H9 (cell line): Measurements from ENCODE around the gene ZNF775. TPM values are rescaled to one million over a fixed set of nuclear protein-coding genes. Genes with fewer than 3 reads are reported as not detected.

ENCODE experiments used
- DNase-seq: peaks from one replicate; pipeline ENCODE4 v3.0.0-alpha.2; 2017
- H2AFZ ChIP-seq: one replicate; pipeline ENCODE4 v1.6.1; 2013; ENCODE audit warnings: mild to moderate bottlenecking, low read length, control low read depth, moderate library complexity
- H2AK5ac ChIP-seq: 2 replicates; pipeline ENCODE4 v1.6.1; 2013; ENCODE audit warnings: low read length, control low read depth, mixed read lengths; ENCODE audit not compliant: insufficient read length
- H2BK120ac ChIP-seq: one replicate; pipeline ENCODE4 v1.6.1; 2013; ENCODE audit warnings: low read depth, mild to moderate bottlenecking, low read length, control low read depth, inconsistent platforms; ENCODE audit not compliant: poor library complexity, severe bottlenecking
- H2BK12ac ChIP-seq: 2 replicates; pipeline ENCODE4 v1.6.1; 2013; ENCODE audit warnings: low read length, control low read depth, mixed read lengths, low read depth; ENCODE audit not compliant: insufficient read length
- H2BK15ac ChIP-seq: 2 replicates; pipeline ENCODE4 v1.6.1; 2013; ENCODE audit warnings: low read depth, low read length, control low read depth
- H2BK20ac ChIP-seq: one replicate; pipeline ENCODE4 v1.6.1; 2013; ENCODE audit warnings: low read depth, mild to moderate bottlenecking, low read length, control low read depth, inconsistent platforms; ENCODE audit not compliant: poor library complexity, severe bottlenecking
- H2BK5ac ChIP-seq: 2 replicates; pipeline ENCODE4 v1.6.1; 2013; ENCODE audit warnings: low read length, control low read depth, mixed read lengths; ENCODE audit not compliant: insufficient read length
- H3K14ac ChIP-seq: 2 replicates; pipeline ENCODE4 v1.6.1; 2013; ENCODE audit warnings: low read length, control low read depth; ENCODE audit not compliant: insufficient read depth
- H3K18ac ChIP-seq: 2 replicates; pipeline ENCODE4 v1.6.1; 2013; ENCODE audit warnings: low read depth, mild to moderate bottlenecking, mixed read lengths, low read length, control low read depth; ENCODE audit not compliant: insufficient read length
- H3K23ac ChIP-seq: 2 replicates; pipeline ENCODE4 v1.6.1; 2013; ENCODE audit warnings: low read length, control low read depth, mixed read lengths, low read depth; ENCODE audit not compliant: insufficient read length
- H3K23me2 ChIP-seq: 2 replicates; pipeline ENCODE4 v1.6.1; 2013; ENCODE audit warnings: low read depth, mild to moderate bottlenecking, mixed read lengths, low read length, control low read depth; ENCODE audit not compliant: insufficient read length, poor library complexity, severe bottlenecking
- H3K27ac ChIP-seq: 2 replicates; pipeline ENCODE4 v1.5.1; 2013; ENCODE audit warnings: low read length, control low read depth, mixed read lengths, low read depth; ENCODE audit not compliant: insufficient read length
- H3K27me3 ChIP-seq: 2 replicates; pipeline ENCODE4 v1.6.1; 2013; ENCODE audit warnings: low read length, control low read depth, inconsistent platforms; ENCODE audit not compliant: insufficient read depth
- H3K4ac ChIP-seq: 2 replicates; pipeline ENCODE4 v1.6.1; 2013; ENCODE audit warnings: low read depth, mild to moderate bottlenecking, control low read depth, inconsistent platforms, low read length, moderate library complexity
- H3K4me1 ChIP-seq: 2 replicates; pipeline ENCODE4 v1.6.1; 2013; ENCODE audit warnings: low read length, control low read depth, inconsistent platforms; ENCODE audit not compliant: insufficient read depth
- H3K4me2 ChIP-seq: 2 replicates; pipeline ENCODE4 v1.6.1; 2013; ENCODE audit warnings: low read length, control low read depth, mixed read lengths; ENCODE audit not compliant: insufficient read length, insufficient read depth
- H3K56ac ChIP-seq: 2 replicates; pipeline ENCODE4 v1.6.1; 2013; ENCODE audit warnings: low read depth, mild to moderate bottlenecking, mixed read lengths, low read length, control low read depth; ENCODE audit not compliant: insufficient read length
- H3K79me1 ChIP-seq: 2 replicates; pipeline ENCODE4 v1.6.1; 2013; ENCODE audit warnings: low read depth, mild to moderate bottlenecking, moderate library complexity, low read length, control low read depth, inconsistent platforms; ENCODE audit not compliant: insufficient read depth, poor library complexity, severe bottlenecking
- H3K79me2 ChIP-seq: 2 replicates; pipeline ENCODE4 v1.6.1; 2013; ENCODE audit warnings: low read length, control low read depth, inconsistent platforms; ENCODE audit not compliant: insufficient read depth
- H3K9ac ChIP-seq: 2 replicates; pipeline ENCODE4 v1.6.1; 2013; ENCODE audit warnings: low read length, control low read depth, mixed read lengths; ENCODE audit not compliant: insufficient read length; ENCODE audit errors: extremely low read depth
- H3K9me3 ChIP-seq: one replicate; pipeline ENCODE4 v1.6.1; 2013; ENCODE audit warnings: low read depth, low read length, inconsistent platforms; ENCODE audit not compliant: control insufficient read depth
- H3T11ph ChIP-seq: one replicate; pipeline ENCODE4 v1.6.1; 2013; ENCODE audit warnings: mild to moderate bottlenecking, low read length, control low read depth, inconsistent platforms
- H4K20me1 ChIP-seq: one replicate; pipeline ENCODE4 v1.6.1; 2013; ENCODE audit not compliant: control insufficient read depth, insufficient read length, insufficient read depth
- H4K5ac ChIP-seq: 2 replicates; pipeline ENCODE4 v1.6.1; 2013; ENCODE audit warnings: low read depth, mild to moderate bottlenecking, mixed read lengths, low read length, control low read depth; ENCODE audit not compliant: insufficient read length
- H4K8ac ChIP-seq: replicated peaks from 2 replicates; pipeline ENCODE4 v1.6.1; 2013; ENCODE audit warnings: low read length, control low read depth, mixed read lengths, low read depth; ENCODE audit not compliant: insufficient read length
- H4K91ac ChIP-seq: 2 replicates; pipeline ENCODE4 v1.6.1; 2013; ENCODE audit warnings: low read depth, mild to moderate bottlenecking, moderate library complexity, mixed read lengths, low read length, control low read depth; ENCODE audit not compliant: insufficient read length
- H3K27ac Mint-ChIP-seq, 3 experiments: 2 replicates in 2 of 3; 3 replicates in 1 of 3; pipeline ENCODE4 v1.8.0; 2020 to 2021; ENCODE audit warnings: mixed read lengths in 3 of 3, mild to moderate bottlenecking in 1 of 3, moderate library complexity in 1 of 3
- H3K27me3 Mint-ChIP-seq: 2 replicates; pipeline ENCODE4 v1.8.0; 2021; ENCODE audit warnings: low read depth, mild to moderate bottlenecking, moderate library complexity, mixed read lengths
- H3K36me3 Mint-ChIP-seq, 3 experiments: 2 replicates in 2 of 3; 3 replicates in 1 of 3; pipeline ENCODE4 v1.8.0; 2020 to 2021; ENCODE audit warnings: low read depth in 3 of 3, mixed read lengths in 3 of 3; ENCODE audit not compliant: insufficient read depth in 1 of 3
- H3K4me1 Mint-ChIP-seq, 2 experiments: 2 replicates each; pipeline ENCODE4 v1.8.0; 2020; ENCODE audit warnings: mixed read lengths in 2 of 2
- H3K4me3 Mint-ChIP-seq, 2 experiments: 2 replicates in 1 of 2; 3 replicates in 1 of 2; pipeline ENCODE4 v1.8.0; 2020 to 2021; ENCODE audit warnings: mild to moderate bottlenecking in 2 of 2, mixed read lengths in 2 of 2, moderate library complexity in 1 of 2
- H3K9me3 Mint-ChIP-seq, 2 experiments: 2 replicates in 1 of 2; 3 replicates in 1 of 2; pipeline ENCODE4 v1.8.0; 2020; ENCODE audit warnings: mild to moderate bottlenecking in 2 of 2, mixed read lengths in 2 of 2, moderate library complexity in 1 of 2
- CTCF ChIP-seq: fragments of 200-600 bp; sonication (generic); conservative IDR thresholded peaks from 3 replicates; pipeline ENCODE4 v1.8.0; 2021; ENCODE audit warnings: antibody characterized with exemption, mild to moderate bottlenecking
- WGBS: extraction: QIAGEN DNeasy Blood & Tissue Kit; methylation state at CpG from one replicate; pipeline ENCODE4 v1.1.7; 2013; ENCODE audit warnings: missing lambda C conversion rate, low lambda C conversion rate, mixed read lengths; ENCODE audit not compliant: insufficient read length; ENCODE audit errors: extremely low coverage; 5-methylcytosine and 5-hydroxymethylcytosine counted together
- total RNA-seq: library from RNA; stranded (reverse); gene quantifications from 2 replicates; pipeline ENCODE4 v1.2.1, GENCODE V29; 2021

ZNF775 gene
- total RNA-seq, 1 experiment from 2014 or later: 10.5 TPM

DNA sequence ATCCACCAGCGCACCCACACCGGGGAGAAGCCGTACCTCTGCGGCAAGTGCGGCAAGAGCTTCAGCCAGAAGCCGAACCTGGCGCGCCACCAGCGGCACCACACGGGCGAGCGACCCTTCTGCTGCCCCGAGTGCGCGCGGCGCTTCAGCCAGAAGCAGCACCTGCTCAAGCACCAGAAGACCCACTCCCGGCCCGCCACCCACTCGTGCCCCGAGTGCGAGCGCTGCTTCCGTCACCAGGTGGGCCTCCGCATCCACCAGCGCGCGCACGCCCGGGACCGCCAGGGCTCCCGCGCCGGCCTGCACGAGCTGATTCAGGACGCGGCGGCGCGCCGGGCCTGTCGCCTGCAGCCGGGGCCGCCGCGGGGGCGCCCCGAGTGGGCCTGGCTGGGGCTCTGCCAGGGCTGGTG lies 17.7 kb downstream of the ZNF775 start:
- Histone ChIP-seq H3K4ac (no peak overlapping the region), H4K5ac (no peak overlapping the region), H4K8ac (no peak overlapping the region), H3K9me3 (no peaks in the 10 kb centered on the region), H3K79me2 (no peaks in the 10 kb centered on the region), H3K27me3 (no peaks in the 10 kb centered on the region), H4K91ac (no peak overlapping the region), H2BK20ac (no peak overlapping the region), H4K20me1 (no peaks in the 10 kb centered on the region), H2BK12ac (no peak overlapping the region), H3K4me1 (peaks cover 24% of the 10 kb centered on the region), H3K18ac (no peak overlapping the region), H3K4me2 (no peak overlapping the region), H3K9ac (no peak overlapping the region), H3K79me1 (no peaks in the 10 kb centered on the region), H3T11ph (no peak overlapping the region), H3K23ac (no peak overlapping the region), H2BK15ac (no peak overlapping the region), H2AFZ (no peak overlapping the region), H2BK120ac (no peak overlapping the region), H3K56ac (no peak overlapping the region), H2AK5ac (no peak overlapping the region), H2BK5ac (no peak overlapping the region), H3K14ac (no peak overlapping the region), H3K23me2 (no peaks in the 10 kb centered on the region), H3K27ac (no peak overlapping the region)
- Mint-ChIP-seq H3K4me3 (no peak overlapping the region), H3K4me1 (peaks cover 60 to 73% of the 10 kb centered on the region in 2 experiments), H3K27ac (no peak overlapping the region), H3K9me3 (no peaks in the 10 kb centered on the region; a peak in 1 of 5 replicates), H3K27me3 (no peaks in the 10 kb centered on the region), H3K36me3 (peaks cover 23 to 43% (median 29%) of the 10 kb centered on the region in 3 experiments)
- WGBS: no CpG with 5 or more reads among the region's 48 CpGs
- no peak for DNase-seq
- TF ChIP-seq CTCF: no peak
